ENCODE data around the gene LYSMD1.

LYSMD1 gene

DNA sequence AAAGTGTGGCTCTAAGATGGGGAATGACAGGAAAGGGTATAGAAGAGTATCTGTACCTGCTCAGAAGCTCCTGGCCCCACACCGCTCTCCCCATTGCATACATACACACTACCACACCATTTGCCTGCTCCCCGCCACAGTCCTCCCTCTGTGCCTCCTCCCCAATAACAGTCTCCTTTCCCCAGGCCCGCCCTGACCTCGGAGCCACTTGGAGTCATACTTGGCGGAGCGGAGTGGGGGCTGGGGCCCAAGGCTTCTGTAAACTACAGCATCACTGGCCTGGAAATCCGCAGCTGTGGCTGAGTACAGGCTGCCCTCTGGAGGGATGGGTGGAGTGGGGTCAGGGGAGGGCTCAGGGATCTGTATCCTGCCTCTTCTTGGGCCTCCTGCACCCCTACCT, 27.9 kb downstream of the LYSMD1 start:
- DNase-seq (ENCODE audit: low read depth in 2 of 2), result no peak

DNA sequence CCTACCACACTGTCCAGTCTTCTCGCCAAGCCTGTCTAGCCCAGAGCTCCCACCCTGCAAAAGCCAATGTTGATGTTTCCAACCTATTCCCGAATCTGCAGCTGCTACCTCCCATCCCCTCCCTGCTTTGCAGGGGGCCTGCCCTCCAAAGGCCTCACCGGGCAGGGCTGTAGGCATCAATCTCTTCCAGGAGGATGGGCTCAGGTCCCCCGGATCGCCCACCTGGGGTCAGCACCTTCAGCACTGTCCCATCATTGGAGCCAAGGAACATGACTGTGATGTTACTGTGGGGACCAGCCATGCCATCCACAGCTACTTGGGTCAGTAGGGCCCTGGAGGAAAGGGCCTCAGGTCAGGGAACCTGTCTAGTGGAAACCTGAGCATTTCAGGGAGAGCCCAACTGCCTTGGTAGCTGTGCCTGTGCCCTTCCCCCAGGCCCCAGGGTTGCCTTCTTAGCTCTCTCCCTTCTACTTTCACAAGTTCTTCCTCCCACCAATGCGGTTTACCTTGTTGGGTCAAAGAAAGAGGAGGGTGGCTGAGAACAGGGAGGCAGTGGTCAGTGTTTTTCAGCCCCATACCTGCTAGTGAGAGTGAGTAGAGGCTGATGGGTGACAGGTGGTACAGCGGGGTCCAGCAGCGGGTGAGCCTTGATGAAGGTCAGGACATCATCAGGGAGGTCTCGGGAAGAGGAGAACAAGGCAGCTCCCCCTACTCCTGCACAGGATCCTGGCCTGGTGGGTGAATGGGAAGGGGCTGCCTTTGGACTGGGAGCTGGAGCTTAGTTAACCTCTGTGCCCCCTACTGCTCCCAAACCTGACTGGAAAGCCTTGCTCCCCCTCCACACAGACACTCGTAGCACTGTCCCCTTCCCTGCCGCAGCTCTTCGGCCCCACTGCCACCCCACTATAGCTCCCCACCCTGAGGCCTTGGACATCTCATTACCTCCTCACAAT, 30.0 kb downstream of the LYSMD1 start:
- DNase-seq (ENCODE audit: low read depth in 2 of 2), result no peak

DNA sequence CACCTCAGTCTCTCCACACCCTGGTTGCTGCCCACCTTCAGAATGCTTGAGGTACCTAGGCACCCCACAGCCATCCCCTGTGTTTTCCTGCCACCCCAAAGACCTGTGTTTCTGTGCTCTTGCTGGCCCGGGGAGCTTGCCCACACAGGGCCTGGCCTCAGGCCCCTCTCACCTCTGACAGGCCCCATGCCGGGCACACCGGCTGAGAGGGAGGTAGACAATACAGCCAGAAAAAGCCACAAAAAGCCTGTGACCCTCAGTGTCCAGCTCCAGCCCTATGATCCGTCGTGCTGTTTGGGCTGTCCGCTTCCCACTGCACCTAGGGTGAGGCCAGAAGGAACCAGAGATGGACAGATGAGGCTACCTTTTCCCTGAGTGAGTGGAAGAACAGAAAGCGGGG, 30.7 kb downstream of the LYSMD1 start:
- no peak for DNase-seq (ENCODE audit: low read depth in 2 of 2)

DNA sequence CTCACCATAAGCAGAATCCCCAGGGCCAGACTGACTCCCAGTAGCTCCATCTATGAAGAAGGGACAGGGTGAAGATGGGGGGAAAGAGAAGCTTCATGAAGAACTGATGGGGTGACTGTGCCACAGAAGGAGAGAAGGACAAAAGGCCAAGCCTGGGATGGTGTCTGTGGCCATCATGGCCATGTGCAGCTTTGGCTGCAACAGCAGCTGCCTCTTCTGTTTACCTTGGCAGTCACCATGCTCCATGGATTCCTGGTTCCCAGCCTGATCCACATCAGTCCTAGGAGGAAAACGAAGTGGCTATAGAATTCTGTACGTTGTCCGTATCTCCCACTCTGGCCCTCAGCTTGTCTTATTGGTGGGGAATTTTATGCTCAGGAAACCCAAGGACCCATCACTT, 31.3 kb downstream of the LYSMD1 start:
- no peak for DNase-seq (ENCODE audit: low read depth in 2 of 2)

DNA sequence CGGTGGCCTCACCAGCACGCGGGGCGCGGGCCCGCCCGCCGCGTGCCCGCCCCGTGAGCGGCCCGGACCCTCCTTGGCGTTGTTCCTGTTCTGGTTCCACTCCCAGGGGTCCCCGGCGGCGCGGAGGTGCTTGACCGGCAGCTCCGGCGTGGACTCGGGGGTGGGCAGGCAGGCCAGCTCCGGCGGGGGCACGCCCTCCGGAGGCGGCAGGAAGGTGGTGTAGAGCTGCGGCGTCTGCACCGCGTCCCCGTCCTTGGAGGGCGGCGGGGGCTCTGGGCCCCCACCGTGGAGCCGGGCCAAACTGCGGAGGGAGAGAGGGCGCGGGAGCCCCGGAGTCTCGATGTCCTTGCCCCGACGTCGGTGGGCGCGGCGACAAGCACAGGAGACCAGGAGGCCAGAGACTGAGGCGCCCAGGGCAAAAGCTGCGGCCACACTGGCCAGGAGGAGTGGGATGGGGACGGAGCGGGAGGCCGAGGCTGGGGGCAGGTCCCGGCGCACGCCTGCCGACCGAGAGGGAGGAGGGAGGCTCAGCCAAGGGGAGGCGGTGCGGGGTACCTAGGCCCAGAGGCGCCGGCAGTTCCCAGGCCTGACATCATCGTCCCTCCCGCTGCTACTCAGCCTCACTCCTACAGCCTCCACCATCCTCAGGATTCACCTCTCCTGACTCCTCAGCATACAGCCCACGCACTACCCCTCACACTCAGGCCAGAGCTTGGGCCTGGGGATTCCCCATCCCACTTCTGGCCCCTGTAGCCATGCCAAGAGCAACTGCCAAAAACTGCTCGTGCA, 32.5 kb downstream of the LYSMD1 start:
- no peak for DNase-seq (ENCODE audit: low read depth in 2 of 2)

DNA sequence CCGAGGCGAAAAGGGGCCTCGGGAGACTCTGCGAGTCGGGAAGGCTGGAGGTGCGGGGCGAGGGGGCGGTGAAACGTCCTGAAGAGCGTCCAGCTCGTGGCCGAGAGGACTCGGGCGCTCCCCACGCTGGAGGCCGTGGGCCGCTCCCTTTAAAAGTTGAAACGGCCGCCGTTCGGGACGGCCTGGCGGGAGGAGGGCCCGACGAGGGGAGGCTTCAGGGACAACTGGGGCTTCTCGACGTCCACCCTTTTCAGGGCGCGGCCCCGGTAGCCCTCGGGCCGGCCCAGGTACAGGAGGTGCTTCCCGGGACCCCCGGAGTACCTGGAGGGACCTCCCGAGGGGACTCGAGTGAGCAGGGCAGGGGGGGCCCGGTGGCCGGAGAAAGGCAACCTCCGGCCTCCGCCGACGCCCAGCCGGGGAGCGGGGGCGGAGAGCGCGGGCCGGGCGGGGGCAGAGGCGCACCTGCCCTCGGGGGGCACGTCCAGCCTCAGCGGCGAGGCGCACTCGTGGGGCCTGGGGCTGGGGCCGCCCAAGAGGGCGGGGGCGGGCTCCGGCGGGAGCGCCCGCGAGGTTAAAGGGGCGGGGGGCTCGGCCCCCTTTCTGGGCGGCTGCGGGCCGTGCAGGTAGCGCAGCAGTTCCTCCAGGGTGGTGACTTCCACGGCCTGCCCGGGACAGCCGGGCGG, 33.2 kb downstream of the LYSMD1 start:
- no peak for DNase-seq (ENCODE audit: low read depth in 2 of 2)

DNA sequence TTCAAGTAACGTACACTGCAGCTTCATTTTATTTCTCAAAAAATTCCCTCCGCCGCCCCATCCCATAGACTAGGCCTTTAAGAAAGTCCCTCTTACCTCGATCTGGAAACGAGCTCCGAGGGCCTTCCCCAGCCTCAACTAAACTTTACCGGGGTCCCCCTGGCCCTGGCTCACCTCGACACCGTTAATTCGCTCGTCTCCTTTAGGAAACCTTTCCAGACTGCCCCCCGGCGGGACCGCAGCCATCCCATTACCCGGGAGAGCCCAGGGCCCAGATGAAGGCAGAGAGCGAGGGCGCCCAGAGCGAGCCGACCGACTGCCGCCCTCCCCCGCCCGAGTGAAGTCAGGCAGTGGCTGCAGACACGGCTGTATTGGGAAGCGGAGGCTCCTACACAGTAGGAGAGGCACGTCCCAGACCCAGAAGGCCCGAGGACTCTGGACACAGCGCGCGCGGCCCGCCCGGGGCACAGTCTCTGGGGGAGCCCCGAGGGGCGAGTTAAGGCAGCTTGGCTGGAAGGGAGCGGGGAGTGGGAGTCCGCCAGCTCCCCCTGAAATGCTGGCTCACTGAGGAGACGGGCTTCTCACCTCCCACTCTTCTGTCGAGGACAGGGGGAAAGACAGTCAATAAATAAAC, 33.9 kb downstream of the LYSMD1 start:
- DNase-seq (ENCODE audit: low read depth in 2 of 2), result no peak

DNA sequence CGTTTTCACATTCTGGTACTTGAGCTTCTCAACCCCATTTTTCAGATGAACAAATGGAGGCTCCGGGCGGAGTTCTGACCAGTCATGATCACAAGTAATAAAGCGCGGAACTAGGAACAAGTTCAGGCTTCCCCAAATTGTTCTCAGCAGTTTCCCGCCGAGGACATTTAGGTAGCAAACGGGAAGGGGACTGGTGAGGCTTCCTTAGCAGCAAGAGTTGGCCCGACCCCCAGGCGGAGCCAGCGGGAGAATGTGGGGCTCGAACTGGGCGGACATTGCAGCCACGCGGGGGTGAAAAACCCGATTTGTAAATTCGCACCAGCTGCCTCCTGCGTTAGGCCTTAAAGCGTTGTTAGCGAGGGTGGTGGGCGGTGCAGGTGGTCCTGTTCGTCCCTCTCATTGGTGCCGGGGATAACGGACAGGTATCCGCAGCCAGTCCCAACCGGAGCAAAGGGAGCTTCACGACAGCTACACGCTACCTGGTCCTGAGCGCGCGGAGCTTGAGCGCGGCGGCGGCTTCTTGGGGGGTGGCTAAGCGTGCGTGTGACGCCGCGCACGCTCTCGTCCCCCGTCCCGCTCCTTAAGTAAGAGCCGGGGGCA, 34.6 kb downstream of the LYSMD1 start:
- DNase-seq (ENCODE audit: low read depth in 2 of 2), result peak; percentile 51 to 67

DNA sequence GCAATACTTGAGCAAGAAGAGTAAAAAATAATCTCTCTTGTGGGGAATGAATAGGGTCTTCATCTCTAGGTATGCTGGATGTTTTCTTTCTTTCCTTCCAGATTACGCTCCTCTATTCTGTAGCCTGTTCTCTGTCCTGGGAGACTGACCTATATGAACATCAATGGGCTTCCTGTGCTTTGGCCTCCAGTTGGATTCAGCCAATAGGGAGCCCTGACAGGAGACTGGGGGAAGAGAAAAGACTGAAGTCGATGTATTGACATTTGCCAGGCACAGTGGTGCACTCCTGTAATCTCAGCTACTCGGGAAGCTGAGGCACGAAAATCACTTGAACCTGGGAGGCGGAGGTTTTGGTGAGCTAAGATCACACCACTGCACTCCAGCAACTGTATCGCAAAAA, 36.9 kb downstream of the LYSMD1 start:
- no peak for DNase-seq (ENCODE audit: low read depth in 2 of 2)

DNA sequence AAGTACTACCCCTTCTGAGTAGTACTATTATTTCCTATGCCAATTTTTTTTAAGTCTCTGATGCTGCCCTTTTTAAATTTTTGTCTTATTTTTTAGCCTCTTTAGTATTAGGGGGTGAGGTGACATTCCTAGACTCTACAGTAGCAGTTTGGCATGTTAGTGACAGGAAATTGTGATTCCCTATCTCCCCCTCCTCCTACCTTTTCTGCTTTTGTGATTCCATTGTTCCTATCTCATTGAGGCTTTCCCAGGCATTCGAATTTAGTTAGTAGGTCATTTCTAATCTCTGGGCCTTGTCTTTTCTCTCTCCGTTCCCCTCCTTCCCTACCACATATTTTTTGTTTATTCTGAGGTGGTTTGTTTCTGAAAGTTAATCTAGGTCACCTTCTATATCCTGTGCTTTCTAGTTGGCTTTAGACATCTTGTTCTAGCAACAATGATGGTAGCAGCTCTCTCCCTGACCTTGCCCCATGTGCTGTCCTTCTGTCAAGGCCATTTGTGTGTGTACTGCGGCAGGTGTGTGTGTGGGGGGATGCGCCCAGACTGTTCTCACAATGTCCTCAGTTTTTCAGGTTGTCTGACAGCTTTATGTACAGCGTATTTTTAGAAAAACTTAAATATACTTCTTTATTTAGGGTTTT, 40.8 kb downstream of the LYSMD1 start:
- no peak for DNase-seq (ENCODE audit: low read depth in 2 of 2)

DNA sequence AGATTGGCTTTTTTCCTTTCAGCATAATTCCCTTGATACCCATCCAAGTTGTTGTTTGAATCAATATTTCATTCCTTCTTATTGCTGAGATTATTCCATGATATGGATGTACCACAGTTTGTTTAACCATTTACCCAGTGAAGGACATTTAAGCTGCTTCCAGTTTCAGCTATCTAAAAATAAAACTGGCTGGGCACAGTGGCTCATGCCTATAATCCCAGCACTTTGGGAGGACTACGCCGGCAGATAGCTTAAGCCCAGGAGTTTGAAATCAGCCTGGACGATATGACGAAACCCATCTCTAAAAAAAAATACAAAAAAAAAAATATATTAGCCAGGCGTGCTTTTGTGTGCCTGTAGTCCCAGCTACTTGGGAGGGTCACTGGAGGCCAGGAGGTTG, 51.8 kb downstream of the LYSMD1 start:
- no peak for DNase-seq (ENCODE audit: low read depth in 2 of 2)
